HG03521 (cell line): ENCODE data around the gene ZP1.

Experiments
- ATAC-seq: cut with Tn5 transposase; IDR thresholded peaks from one replicate; pipeline ENCODE4 v1.9.1; 2021; ENCODE audit warnings: mild to moderate bottlenecking, moderate library complexity; ENCODE audit not compliant: unreplicated experiment

Gene ZP1

DNA sequence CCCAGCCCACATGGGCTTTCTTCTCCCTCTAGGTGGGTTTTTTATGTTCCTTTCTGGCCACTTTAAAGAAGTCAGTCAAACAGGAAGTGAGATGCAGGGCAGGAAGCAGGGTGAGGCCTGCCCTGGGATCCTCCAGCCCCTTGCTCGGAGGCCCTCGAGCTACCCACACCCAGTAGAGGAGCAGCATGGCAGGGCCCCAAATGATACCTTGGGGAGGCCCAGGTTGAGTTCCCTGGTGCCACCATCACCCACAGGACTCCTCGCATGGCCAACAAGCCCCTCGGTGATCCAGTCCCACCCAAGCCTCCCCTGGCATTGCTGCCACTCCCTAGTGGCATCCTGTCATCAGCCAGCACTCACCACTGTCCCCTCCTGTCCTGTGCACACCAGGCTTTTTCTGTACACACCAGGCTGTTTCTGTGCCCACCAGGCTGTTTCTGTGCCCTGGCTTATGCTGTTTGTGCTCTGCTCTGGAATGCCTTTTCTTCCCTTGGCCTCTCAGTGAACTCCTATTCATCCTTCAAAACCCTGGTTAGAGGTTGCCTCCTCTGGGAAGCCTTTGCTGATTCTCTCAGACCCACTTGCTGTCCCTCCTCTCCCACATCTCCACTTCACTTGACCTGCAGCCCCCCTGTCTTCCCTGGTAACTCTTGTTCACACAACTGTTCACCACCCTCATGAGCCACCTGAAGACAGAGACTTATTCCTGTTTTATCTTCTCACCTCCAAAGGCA is 8.4 kb upstream of the ZP1 start:
- no peak for ATAC-seq

DNA sequence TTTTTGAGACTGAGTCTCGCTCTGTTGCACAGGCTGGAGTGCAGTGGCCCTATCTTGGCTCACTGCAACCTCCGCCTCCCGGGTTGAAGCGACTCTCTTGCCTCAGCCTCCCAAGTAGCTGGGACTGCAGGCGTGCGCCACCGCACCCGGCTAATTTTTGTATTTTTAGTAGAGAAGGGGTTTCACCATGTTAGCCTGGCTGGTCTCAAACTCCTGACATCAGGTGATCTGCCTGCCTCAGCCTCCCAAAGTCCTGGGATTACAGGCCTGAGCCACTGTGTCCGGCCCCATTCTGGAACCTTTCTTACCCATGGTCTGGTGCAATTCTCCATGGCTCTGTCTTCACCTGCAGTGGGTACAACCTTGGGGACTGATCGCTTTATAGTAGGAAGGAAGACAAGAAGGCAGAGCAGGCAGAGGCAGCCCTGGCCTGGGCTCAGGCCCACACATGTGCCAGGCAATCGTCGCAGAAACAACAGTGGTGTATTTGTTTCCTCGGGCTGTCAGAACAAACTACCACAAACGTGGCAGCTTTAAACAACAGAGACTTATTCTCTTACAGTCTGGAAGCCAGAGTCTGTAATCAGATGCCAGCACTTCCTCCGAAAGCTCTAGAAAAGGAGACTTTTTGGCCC is 7.6 kb upstream of the ZP1 start:
- ATAC-seq = no peak

GRCh38 chr11:60860943-60861342 is 6.4 kb upstream of the ZP1 start:
- no peak for ATAC-seq

DNA sequence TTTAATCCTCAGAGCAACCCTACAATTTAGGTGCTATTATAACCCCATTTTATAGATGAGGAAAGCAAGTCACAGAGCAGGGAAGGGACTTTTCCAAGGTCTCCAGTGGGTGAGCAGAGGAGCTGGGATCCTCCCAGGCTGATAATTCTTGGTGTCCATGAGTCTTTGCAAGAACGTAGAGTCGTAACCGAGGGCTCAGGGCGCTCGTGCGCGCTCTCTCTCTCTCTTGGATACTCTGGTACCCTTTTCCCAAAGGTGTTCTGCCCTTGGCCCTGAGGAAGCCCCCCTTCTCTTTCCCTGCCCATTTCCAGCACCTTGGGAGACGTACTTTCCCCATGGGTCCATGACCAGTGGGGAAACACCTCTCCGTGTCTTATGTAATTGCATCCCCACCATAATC is 5.2 kb upstream of the ZP1 start:
- ATAC-seq = no peak

GRCh38 chr11:60863550-60864521 is 3.5 kb upstream of the ZP1 start:
- no peak for ATAC-seq

- ATAC-seq = no peak
Observed at GRCh38 chr11:60864856-60865513, 2.4 kb upstream of the ZP1 start.

DNA sequence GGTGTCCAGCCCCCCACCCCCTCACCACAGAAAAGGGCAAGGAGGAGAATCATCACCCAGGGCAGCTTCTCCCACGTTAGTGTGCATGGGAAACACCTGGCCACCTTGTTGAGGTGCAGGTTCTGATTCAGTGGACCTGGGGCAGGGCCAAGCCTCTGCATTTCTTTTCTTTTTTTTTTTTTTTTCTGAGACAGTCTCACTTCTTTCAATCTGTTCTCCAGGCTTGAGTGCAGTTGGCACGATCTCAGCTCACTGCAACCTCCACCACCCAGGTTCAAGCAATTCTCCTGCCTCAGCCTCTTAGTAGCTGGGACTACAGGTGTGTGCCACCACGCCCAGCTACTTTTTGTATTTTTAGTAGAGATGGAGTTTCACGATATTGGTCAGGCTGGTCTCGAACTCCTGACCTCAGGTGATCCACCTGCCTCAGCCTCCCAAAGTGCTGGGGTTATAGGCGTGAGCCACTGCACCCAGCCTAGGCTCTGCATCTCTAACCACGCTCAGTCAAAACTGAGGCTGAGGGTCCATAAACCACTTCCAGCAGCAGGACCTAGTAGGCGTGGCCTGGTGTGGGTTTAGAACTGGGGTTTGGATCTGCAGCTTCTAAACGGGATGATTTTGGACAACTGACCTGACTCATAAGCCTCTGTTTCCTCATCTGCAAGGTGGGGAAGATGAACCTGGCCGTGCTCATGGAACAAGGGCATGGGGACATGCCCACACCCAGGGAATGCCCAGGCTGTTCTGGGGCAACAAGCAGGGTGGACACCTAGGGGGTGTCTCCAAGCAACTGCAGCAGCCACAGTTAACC is 734 bp downstream of the ZP1 start:
- no peak for ATAC-seq

- ATAC-seq = no peak
Observed at GRCh38 chr11:60868682-60869450, 1.5 kb downstream of the ZP1 start.

DNA sequence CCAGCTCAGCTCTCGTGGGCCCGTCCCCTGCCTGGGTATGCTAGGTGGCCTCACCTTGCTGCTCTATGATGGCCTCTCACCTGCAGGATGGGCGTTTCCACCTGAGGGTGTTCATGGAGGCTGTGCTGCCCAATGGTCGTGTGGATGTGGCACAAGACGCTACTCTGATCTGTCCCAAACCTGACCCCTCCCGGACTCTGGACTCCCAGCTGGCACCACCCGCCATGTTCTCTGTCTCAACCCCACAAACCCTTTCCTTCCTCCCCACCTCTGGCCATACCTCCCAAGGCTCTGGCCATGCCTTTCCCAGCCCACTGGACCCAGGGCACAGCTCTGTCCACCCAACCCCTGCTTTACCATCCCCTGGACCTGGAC is 2.1 kb downstream of the ZP1 start:
- ATAC-seq = no peak

GRCh38 chr11:60870276-60870675 is 2.9 kb downstream of the ZP1 start:
- no peak for ATAC-seq

- ATAC-seq = no peak
Observed at GRCh38 chr11:60870733-60871377, 3.5 kb downstream of the ZP1 start.

DNA sequence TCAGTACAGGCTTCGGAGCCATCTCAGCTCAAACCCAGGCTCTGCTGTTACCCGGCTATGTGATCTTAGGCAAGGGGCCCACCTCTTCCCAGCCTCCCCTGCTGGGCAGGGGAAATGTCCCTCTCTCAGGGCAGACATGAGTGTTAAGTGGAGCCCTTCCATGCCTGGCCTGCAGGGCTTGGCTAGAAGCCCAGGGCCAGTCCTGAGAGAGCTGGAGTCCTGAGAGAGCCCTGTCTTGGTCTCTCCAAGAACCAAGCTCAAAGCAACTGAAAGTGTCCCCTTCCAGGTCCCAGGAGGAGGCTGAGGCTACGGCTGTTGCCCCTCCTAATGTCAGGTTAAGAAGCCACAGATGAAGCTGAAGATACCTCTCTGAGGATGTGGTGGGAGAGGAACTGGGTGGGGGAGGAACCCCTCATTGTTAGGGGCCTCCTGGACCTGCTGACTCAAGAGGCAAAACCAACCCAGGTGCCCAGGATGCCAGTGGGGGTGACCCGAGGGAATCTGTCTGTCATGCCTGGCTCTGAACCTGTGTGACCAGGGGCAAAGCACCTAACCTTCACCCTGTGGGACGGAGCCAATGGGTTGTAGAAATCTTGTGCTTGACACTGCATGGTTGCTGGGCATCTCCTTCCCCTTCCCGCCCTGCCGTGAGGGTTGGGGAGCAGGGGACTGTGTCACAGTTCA is 4.2 kb downstream of the ZP1 start:
- no peak for ATAC-seq

GRCh38 chr11:60872124-60872960 is 5.0 kb downstream of the ZP1 start:
- no peak for ATAC-seq

GRCh38 chr11:60872961-60873524 is 5.7 kb downstream of the ZP1 start:
- ATAC-seq = no peak

- ATAC-seq = no peak
Observed at GRCh38 chr11:60873533-60873932, 6.2 kb downstream of the ZP1 start.

- no peak for ATAC-seq
Observed at GRCh38 chr11:60874421-60875365, 7.4 kb downstream of the ZP1 start.
